Occipital lobe (tissue), 2 donors: ENCODE results near the gene GARIN5A. TPM values are rescaled to one million over a fixed set of nuclear protein-coding genes. Genes with fewer than 3 reads are reported as not detected.

Source experiments
- DNase-seq: peaks from one replicate; lab custom pipeline; 2025; lab: John Stamatoyannopoulos, UW
- total RNA-seq: library from RNA; depleted of rRNA; stranded (reverse); fragments of >200 nt; gene quantifications from one replicate; pipeline ENCODE4 v1.2.3, GENCODE V29; 2014

GARIN5A gene
- total RNA-seq, 1 donor from 2014 or later = 0.62 TPM

DNA sequence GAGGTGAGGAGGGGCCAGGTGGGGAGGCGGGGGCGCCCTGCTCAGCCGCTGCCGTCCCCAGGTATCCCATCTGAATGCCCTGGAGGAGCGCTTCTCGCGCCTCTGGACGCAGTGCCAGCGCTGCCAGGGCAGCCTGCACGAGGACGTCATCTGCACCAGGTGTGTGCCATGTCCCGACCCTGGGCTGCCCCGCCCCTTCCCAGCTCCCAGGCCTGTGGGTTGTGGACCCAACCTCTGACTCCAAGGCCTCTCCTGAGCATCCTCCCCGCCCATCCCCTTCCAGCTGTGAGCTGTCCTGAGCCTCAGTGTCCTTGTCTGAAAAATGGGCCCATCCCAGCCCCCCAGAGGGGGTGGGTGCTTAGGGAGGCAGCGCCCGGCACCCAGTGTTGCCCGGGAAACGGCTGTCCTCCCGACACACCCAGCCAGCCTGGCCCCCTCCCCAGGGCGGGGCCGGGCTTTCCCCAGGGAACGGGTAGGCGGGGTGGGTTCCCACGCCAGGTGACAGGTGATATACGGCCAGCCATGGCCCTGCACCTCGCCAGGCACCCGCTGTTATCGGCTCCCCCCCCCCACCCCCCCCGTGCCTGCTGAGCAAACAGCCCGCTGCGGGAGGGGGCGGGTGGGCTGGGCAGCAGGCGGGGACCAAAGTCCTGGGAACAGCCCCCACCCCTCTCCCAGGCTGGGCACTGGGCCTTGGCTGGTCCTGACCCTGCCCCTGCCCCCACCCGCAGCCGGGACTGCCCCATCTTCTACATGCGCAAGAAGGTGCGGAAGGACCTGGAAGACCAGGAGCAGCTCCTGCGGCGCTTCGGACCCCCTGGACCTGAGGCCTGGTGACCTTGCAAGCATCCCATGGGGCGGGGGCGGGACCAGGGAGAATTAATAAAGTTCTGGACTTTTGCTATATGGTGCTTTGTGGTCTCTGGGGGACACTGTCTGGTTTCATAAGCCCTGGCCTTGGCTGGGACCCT, 59.3 kb downstream of the GARIN5A start:
- DNase-seq = no peak

Other genes starting within 250 kb of the GARIN5A start
- 2.3 TPM for gene KCNC3, start 147.5 kb downstream of the GARIN5A start, total RNA-seq
- gene NAPSA, start 111.2 kb downstream of the GARIN5A start, total RNA-seq = 0.16 TPM
- 18.9 TPM for gene NR1H2, start 100.4 kb downstream of the GARIN5A start, total RNA-seq
- 17.5 TPM for gene POLD1, start 92.5 kb downstream of the GARIN5A start, total RNA-seq
- not detected for gene SPIB, start 57.9 kb downstream of the GARIN5A start, total RNA-seq
- gene MYBPC2, start 44.0 kb downstream of the GARIN5A start, total RNA-seq = not detected
- gene EMC10, start 341 bp downstream of the GARIN5A start, total RNA-seq = 59.0 TPM
- gene JOSD2, start 34.3 kb upstream of the GARIN5A start, total RNA-seq = 3.9 TPM
- gene ASPDH, start 37.1 kb upstream of the GARIN5A start, total RNA-seq = 0.62 TPM
- 75.8 TPM for gene LRRC4B, start 91.6 kb upstream of the GARIN5A start, total RNA-seq
- 17.0 TPM for gene SYT3, start 163.0 kb upstream of the GARIN5A start, total RNA-seq
- 2.3 TPM for gene C19orf81, start 172.6 kb upstream of the GARIN5A start, total RNA-seq
- gene SHANK1, start 243.0 kb upstream of the GARIN5A start, total RNA-seq = 15.9 TPM
- 2.5 TPM for gene CLEC11A, start 246.5 kb upstream of the GARIN5A start, total RNA-seq